ENCODE results near the gene SCCPDH.

The SCCPDH gene

DNA sequence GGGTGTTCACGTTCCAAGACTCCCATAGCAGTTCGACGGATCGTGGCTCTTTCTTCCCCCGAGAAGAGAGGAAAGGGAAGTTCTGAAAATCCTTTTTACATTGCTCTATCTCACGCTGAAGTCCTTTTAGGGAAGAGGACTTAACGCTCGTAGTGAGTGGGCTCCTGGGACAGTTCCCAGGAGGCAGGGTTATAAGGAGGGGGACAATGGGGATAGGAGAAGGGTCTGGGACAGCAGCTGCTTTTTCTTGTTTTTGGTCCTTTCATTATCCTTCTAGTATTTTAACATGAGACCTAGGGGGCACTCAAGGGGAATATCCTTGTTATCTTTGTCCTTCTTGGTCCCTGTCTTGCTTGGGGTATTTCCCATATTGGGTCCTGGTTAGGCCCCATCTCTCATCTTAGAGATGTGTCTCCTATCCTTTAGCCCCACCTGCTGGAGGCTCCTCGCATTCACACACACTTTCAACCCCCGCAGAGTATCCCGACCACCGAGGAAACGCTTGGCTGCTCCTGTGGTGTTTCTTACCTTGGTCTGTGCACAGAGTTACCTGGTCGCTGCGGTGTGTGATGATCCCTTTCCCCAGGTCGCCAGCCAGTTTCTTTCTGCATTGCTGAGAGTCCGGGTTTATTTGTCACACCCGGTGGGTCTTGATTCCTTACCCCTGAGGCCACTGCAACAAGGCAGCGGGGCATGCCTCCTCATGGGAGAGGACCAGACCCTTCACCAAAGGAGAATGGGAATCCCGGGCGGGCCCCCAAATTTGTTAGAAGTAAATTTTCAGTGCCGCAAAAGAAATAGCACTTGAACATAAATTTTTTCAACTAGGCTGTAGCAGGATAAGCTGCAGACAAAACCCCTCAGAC, 29.7 kb downstream of the SCCPDH start:
- no peak for DNase-seq

- DNase-seq, result no peak
Observed at GRCh38 chr1:246755419-246755818, 31.2 kb downstream of the SCCPDH start.

- DNase-seq, result no peak
Observed at GRCh38 chr1:246760422-246761347, 36.5 kb downstream of the SCCPDH start.

DNA sequence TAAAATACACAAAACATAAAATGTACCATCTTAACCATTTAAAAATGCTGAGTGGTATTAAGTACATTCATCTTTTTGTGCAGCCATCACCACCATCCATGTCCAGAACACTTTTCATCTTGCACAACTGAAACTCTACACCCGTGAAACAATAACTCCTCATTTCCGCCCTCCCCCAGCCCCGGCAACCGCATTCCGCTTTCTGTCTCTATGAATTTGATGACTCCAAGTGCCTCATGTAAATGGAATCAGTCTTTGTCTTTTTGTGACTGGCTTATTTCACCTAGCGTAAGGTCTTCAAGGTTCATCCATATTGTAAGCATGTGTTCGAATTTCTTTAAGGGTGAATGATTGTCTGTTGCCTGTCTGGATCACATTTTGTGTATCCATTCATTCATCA, 37.2 kb downstream of the SCCPDH start:
- DNase-seq, result no peak

GRCh38 chr1:246765521-246765920, 41.3 kb downstream of the SCCPDH start:
- DNase-seq, result no peak

- no peak for DNase-seq
Observed at GRCh38 chr1:246768403-246769020, 44.3 kb downstream of the SCCPDH start.

DNA sequence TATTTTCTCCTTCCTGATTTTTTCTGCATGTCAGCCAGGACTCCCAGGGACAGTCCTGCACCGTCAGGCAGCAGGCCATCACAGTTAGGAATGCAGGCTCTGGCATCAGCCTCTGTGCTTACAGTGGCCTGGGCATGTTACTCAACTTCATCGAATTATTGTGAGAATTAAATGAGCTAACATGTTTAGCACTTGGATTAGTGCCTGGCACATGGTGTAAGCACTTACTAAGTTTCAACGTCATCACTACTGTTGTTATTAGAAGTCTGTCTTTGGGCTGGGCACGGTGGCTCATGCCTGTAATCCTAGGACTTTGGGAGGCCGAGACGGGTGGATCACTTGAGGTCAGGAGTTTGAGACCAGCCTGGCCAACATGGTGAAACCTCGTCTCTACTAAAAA, 45.1 kb downstream of the SCCPDH start:
- DNase-seq, result no peak

DNA sequence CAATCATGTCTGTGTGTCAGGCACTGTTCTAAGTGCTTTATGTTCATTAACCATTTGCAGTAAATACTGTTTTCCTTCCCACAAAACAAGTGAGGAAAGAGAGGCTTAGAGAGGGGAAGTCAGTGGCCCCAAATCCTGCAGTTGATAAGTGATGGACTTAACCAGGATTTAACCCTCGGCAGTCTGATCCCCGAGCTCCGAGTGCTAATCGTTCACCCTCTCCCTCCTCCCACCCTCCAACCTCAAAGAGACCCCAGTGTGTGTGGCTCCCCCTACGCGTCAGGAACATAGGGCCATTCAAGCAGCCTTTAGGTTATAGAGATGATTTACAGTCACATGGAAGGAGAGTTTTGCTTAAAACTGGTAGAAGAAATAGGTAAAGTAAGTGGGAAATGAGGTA, 47.2 kb downstream of the SCCPDH start:
- no peak for DNase-seq

GRCh38 chr1:246772686-246773085, 48.5 kb downstream of the SCCPDH start:
- no peak for DNase-seq

DNA sequence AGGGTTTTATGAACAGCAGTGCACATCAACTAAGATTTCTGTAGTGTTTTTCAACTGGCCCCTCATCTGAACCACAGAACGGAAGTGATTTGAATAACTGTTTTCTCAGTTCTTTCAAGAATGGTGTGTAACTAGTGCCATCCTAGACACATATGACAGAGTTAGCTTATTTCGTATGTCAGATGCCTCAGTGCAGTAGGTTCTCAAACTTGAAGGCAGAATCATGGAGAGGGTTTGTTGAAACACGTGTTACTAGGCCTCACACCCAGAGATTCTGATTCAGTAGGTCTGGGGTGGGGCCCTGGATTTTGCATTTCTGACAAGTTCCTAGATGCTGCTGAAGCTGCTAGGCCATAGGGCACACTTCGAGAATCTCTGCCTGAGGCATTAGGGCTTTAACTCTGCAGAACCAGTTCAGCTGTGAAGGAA, 49.0 kb downstream of the SCCPDH start:
- DNase-seq, result no peak

- DNase-seq, result no peak
Observed at GRCh38 chr1:246775531-246776385, 51.5 kb downstream of the SCCPDH start.

- DNase-seq, result no peak
Observed at GRCh38 chr1:246776923-246777322, 52.7 kb downstream of the SCCPDH start.

GRCh38 chr1:246778663-246779062, 54.5 kb downstream of the SCCPDH start:
- no peak for DNase-seq

GRCh38 chr1:246779561-246780175, 55.5 kb downstream of the SCCPDH start:
- DNase-seq, result no peak

- DNase-seq, result no peak
Observed at GRCh38 chr1:246780264-246780663, 56.1 kb downstream of the SCCPDH start.

- DNase-seq, result no peak
Observed at GRCh38 chr1:246781212-246781611, 57.0 kb downstream of the SCCPDH start.

DNA sequence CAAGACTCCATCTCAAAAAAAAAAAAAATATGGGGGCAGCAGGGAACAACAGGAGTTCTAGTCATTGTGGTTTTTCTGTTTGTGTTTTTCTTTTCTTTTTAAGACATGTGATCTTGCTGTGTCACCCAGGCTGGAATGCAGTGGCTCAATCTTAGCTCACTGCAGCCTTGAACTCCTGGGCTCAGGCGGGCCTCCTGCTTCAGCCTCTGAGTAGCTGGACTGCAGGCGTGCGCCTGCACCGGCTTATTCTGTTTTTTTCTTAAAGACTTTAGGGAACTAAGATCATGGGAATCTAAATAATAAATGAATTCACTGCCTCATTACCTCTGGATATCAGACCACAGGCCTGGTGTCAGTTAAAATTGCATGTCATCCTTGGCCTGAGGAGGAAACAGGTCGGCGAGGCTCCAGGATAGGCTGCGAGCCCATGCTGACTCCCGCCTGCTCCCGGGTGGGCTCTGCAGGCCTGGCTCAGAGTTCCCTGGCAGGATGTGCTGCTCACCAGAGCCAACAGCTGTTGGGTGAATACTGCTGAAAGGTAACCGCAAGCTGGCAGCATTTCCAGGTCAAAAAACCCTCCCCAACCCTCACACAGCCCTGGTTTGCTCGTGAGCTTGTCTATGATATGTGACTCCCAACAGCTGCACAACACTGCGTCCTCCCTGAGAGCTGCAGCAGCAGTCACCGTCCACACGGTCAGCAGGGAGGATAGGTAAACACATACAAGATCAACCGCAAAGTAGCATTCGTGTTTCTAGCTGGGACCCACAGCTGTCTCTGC, 58.1 kb downstream of the SCCPDH start:
- DNase-seq, result peak; percentile 64

- no peak for DNase-seq
Observed at GRCh38 chr1:246784621-246785493, 60.6 kb downstream of the SCCPDH start.

GRCh38 chr1:246785494-246786111, 61.4 kb downstream of the SCCPDH start:
- no peak for DNase-seq
